ENCODE measurements around the gene ALKBH4.
"Not testable (repeated sequence)": the region's sequence is repeated elsewhere in the genome, so short reads cannot be mapped to it uniquely, and the experiment has no call there.

Gene ALKBH4

DNA sequence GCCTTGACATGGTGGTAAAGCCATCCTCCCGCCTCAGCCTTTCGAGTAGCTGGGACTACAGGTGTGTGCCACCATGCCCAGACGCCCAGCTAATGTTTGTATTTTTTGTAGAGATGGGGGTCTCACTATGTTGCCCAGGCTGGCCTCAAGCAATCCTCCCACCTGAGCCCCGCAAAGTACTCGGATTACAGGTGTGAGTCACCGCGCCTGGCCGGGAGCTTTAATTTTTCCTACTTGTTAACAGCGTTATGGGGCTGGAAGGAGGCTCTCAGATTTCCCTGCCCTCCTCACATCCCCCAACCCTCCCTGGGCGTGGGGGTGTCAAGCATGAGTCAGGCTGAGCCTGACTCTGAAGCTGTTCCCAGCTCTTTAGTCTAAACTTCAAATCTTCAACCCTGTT lies 8.3 kb downstream of the ALKBH4 start:
- TF ChIP-seq EZH2 (IDR thresholded peaks at IDR 0.05; ENCODE audit: borderline replicate concordance, low read depth, low read length, severe bottlenecking), result no peak
- TF ChIP-seq CTCF (IDR thresholded peaks at IDR 0.05; ENCODE audit: borderline replicate concordance, extremely low read depth, low read length, poor library complexity, severe bottlenecking), result no peak
- Histone ChIP-seq H3K79me2 (ENCODE audit: insufficient read depth, low read length) (peaks cover 4% of the 10 kb centered on the region; the same call in 1 of the 2 replicates), H3K4me3 (ENCODE audit: low read depth in 1 of 2, low read length in 2 of 2) (no peak overlapping the region), H3K36me3 (ENCODE audit: insufficient read depth, low read length) (peaks cover 37% of the 10 kb centered on the region), H3K4me2 (ENCODE audit: insufficient read depth, low read length) (no peak overlapping the region), H3K9me3 (ENCODE audit: insufficient read depth, low read length, severe bottlenecking) (no peaks in the 10 kb centered on the region), H3K27me3 (ENCODE audit: insufficient read depth, low read length, poor library complexity) (no peaks in the 10 kb centered on the region), H3K27ac (ENCODE audit: low read length) (no peak overlapping the region), H4K20me1 (ENCODE audit: insufficient read depth, low read length) (no peaks in the 10 kb centered on the region), H2AFZ (ENCODE audit: low read depth, low read length) (no peak overlapping the region), H3K9ac (ENCODE audit: low read depth, low read length) (no peak overlapping the region), H3K4me1 (ENCODE audit: insufficient read depth, low read length) (no peaks in the 10 kb centered on the region)
- no peak for DNase-seq
- no peak for ATAC-seq (ENCODE audit: insufficient read depth, low read depth)

DNA sequence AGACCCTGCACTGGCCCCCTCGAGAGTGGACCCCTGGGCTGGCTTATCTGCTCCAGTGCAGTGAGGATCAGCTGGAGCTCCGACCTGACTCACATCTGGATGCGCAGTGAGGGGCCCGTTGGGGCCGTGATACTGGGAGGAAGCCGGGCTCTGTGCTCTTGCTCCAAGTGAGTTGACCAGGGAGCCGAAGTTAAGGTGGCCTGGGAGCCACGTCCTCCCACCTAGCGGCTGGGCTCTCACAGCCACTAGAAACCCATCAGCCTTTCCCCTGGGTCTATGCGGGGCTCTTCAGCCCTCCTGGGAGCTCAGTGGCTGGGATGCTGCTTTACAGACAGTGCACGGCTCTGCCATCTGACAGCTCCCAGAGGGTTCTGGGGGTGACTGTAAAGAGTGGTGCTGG lies 9.1 kb downstream of the ALKBH4 start:
- Histone ChIP-seq H2AFZ (ENCODE audit: low read depth, low read length) (no peak overlapping the region), H3K27me3 (ENCODE audit: insufficient read depth, low read length, poor library complexity) (no peaks in the 10 kb centered on the region), H3K36me3 (ENCODE audit: insufficient read depth, low read length) (peaks cover 37% of the 10 kb centered on the region), H3K9me3 (ENCODE audit: insufficient read depth, low read length, severe bottlenecking) (no peaks in the 10 kb centered on the region), H3K27ac (ENCODE audit: low read length) (no peak overlapping the region), H4K20me1 (ENCODE audit: insufficient read depth, low read length) (no peaks in the 10 kb centered on the region), H3K79me2 (ENCODE audit: insufficient read depth, low read length) (peaks cover 4% of the 10 kb centered on the region; the same call in 1 of the 2 replicates), H3K4me3 (ENCODE audit: low read depth in 1 of 2, low read length in 2 of 2) (no peak overlapping the region), H3K4me2 (ENCODE audit: insufficient read depth, low read length) (no peak overlapping the region), H3K4me1 (ENCODE audit: insufficient read depth, low read length) (no peaks in the 10 kb centered on the region), H3K9ac (ENCODE audit: low read depth, low read length) (no peak overlapping the region)
- TF ChIP-seq CTCF (IDR thresholded peaks at IDR 0.05; ENCODE audit: borderline replicate concordance, extremely low read depth, low read length, poor library complexity, severe bottlenecking) (no peak), EZH2 (IDR thresholded peaks at IDR 0.05; ENCODE audit: borderline replicate concordance, low read depth, low read length, severe bottlenecking) (no peak)
- DNase-seq (no peak), ATAC-seq (ENCODE audit: insufficient read depth, low read depth) (0 out of 3 replicates have a peak, but pooled peaks have one; percentile 21)

GRCh38 chr7:102454932-102455331 lies 9.7 kb downstream of the ALKBH4 start:
- H3K9me3 ChIP-seq (ENCODE audit: insufficient read depth, low read length, severe bottlenecking); H3K4me2 ChIP-seq (ENCODE audit: insufficient read depth, low read length); H3K4me3 ChIP-seq (ENCODE audit: low read depth in 1 of 2, low read length in 2 of 2); H3K79me2 ChIP-seq (ENCODE audit: insufficient read depth, low read length); H3K27ac ChIP-seq (ENCODE audit: low read length); H3K4me1 ChIP-seq (ENCODE audit: insufficient read depth, low read length); H3K27me3 ChIP-seq (ENCODE audit: insufficient read depth, low read length, poor library complexity); H2AFZ ChIP-seq (ENCODE audit: low read depth, low read length); DNase-seq; H3K9ac ChIP-seq (ENCODE audit: low read depth, low read length); H4K20me1 ChIP-seq (ENCODE audit: insufficient read depth, low read length): not testable (repeated sequence)
- H3K36me3 ChIP-seq (ENCODE audit: insufficient read depth, low read length), result peaks cover 37% of the 10 kb centered on the region
- 0 out of 3 replicates have a peak, but pooled peaks have one; percentile 6 for ATAC-seq (ENCODE audit: insufficient read depth, low read depth)

GRCh38 chr7:102454468-102454867 lies 10.2 kb downstream of the ALKBH4 start:
- no peaks in the 10 kb centered on the region for H3K27me3 ChIP-seq (ENCODE audit: insufficient read depth, low read length, poor library complexity)
- ATAC-seq (ENCODE audit: insufficient read depth, low read depth), result no peak
- no peak overlapping the region for H2AFZ ChIP-seq (ENCODE audit: low read depth, low read length)
- peaks cover 35% of the 10 kb centered on the region for H3K36me3 ChIP-seq (ENCODE audit: insufficient read depth, low read length)
- no peaks in the 10 kb centered on the region for H3K79me2 ChIP-seq (ENCODE audit: insufficient read depth, low read length)
- H3K9ac ChIP-seq (ENCODE audit: low read depth, low read length), result no peak overlapping the region
- H3K4me1 ChIP-seq (ENCODE audit: insufficient read depth, low read length), result no peaks in the 10 kb centered on the region
- no peak for DNase-seq
- H3K9me3 ChIP-seq (ENCODE audit: insufficient read depth, low read length, severe bottlenecking), result no peaks in the 10 kb centered on the region
- no peak overlapping the region for H3K4me3 ChIP-seq (ENCODE audit: low read depth in 1 of 2, low read length in 2 of 2)
- no peaks in the 10 kb centered on the region for H4K20me1 ChIP-seq (ENCODE audit: insufficient read depth, low read length)
- H3K27ac ChIP-seq (ENCODE audit: low read length), result no peak overlapping the region
- TF ChIP-seq EZH2 (IDR thresholded peaks at IDR 0.05; ENCODE audit: borderline replicate concordance, low read depth, low read length, severe bottlenecking) (no peak), CTCF (IDR thresholded peaks at IDR 0.05; ENCODE audit: borderline replicate concordance, extremely low read depth, low read length, poor library complexity, severe bottlenecking) (no peak)
- no peak overlapping the region for H3K4me2 ChIP-seq (ENCODE audit: insufficient read depth, low read length)

Measured in DND-41 (cell line).